ENCODE results near the gene PTPRT. TPM values are rescaled to one million over a fixed set of nuclear protein-coding genes. Genes with fewer than 3 reads are reported as not detected.
A peak's percentile ranks its signal among the peaks of the same experiment; 100 is the strongest.

The PTPRT gene
- total and polyA plus RNA-seq, 2 of the 13 experiments (the other 11 are each of a cell fraction or from before 2014, with no cell fraction given) = under 0.01 to 0.09 TPM

DNA sequence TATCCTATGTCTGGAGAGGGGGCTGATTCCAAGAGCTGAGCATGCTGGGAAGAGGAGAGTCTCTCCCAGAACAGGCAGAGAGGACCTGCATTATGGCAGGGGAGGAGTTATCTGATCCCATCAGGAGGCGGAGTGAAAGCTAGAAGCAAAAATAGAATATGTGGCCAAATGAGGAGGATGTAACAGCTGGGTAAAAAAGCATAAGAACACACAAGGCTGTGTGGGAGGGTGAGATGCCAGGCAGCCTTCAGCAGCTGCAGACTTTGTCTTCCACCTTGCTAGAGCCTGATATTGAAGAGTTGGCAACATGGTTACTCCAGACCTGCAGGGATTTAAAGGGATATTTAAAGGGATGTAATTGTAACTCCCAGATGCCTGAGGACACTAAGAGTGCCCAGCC lies 167.1 kb downstream of the PTPRT start:
- Histone ChIP-seq H3K9ac (ENCODE audit: insufficient read depth, low read depth, low read length) (no peak overlapping the region), H3K36me3 (replicated peaks in 1 of 2; ENCODE audit: control insufficient read depth in 1 of 2, insufficient read depth in 2 of 2, low read length in 2 of 2) (no peaks in the 10 kb centered on the region), H3K79me2 (ENCODE audit: insufficient read depth, low read length) (no peaks in the 10 kb centered on the region), H3K4me1 (ENCODE audit: insufficient read depth, low read length) (no peaks in the 10 kb centered on the region), H4K20me1 (ENCODE audit: insufficient read depth, low read length) (no peaks in the 10 kb centered on the region), H3K9me3 (ENCODE audit: low read length) (no peaks in the 10 kb centered on the region), H3K27ac (ENCODE audit: extremely low read length, insufficient read depth, low read length) (no peak overlapping the region), H3K4me3 (replicated peaks in 1 of 3; ENCODE audit: insufficient read depth in 1 of 3, low read depth in 2 of 3, low read length in 3 of 3) (no peak overlapping the region), H3K4me2 (ENCODE audit: low read depth, low read length) (no peak overlapping the region), H3K27me3 (ENCODE audit: control insufficient read depth in 1 of 2, insufficient read depth in 2 of 2, low read length in 2 of 2) (no peaks in the 10 kb centered on the region), H2AFZ (ENCODE audit: low read length) (no peak overlapping the region)
- DNase-seq (ENCODE audit: low spot score) (no peak), ATAC-seq (no peak), FAIRE-seq (no peak)
- CTCF ChIA-PET (ENCODE audit: low intra/inter-chr PET ratio, low total read pairs) = no interaction called here
- 18% methylated on average over 1 of the region's 1 CpG for WGBS (ENCODE audit: low lambda C conversion rate)
- TF ChIP-seq SAP130 (CRISPR knock-in tag; IDR thresholded peaks at IDR 0.05; ENCODE audit: low read depth) = no peak
- TF ChIP-seq MAZ (IDR thresholded peaks at IDR 0.05; ENCODE audit: borderline replicate concordance, low read depth, low read length) = 0 out of 2 replicates have a peak, but pooled peaks have one; percentile 17
- TF ChIP-seq MAZ (CRISPR knock-in tag; IDR thresholded peaks at IDR 0.05; ENCODE audit: low read depth) = no peak
- TF ChIP-seq ARNTL (CRISPR knock-in tag; IDR thresholded peaks at IDR 0.05) = no peak
- TF ChIP-seq, protein P1, sequence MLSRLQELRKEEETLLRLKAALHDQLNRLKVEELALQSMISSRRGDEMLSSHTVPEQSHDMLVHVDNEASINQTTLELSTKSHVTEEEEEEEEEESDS (CRISPR knock-in tag; IDR thresholded peaks at IDR 0.05; ENCODE audit: borderline replicate concordance) = no peak
- no peak for TF ChIP-seq ZNF776 (CRISPR knock-in tag; IDR thresholded peaks at IDR 0.05)
- in situ Hi-C loops (cut with HindIII; ENCODE audit: extremely low pct_ligation_motif_present, low pct_unique_long_range_greater_than_20kb) = no loop called here
- POLR2A ChIA-PET = no interaction called here
- intact Hi-C loops (cut with micrococcal nuclease; ENCODE audit: unreplicated experiment) = no loop called here
- BruUV-seq (replicated peaks) = no TSS peak

DNA sequence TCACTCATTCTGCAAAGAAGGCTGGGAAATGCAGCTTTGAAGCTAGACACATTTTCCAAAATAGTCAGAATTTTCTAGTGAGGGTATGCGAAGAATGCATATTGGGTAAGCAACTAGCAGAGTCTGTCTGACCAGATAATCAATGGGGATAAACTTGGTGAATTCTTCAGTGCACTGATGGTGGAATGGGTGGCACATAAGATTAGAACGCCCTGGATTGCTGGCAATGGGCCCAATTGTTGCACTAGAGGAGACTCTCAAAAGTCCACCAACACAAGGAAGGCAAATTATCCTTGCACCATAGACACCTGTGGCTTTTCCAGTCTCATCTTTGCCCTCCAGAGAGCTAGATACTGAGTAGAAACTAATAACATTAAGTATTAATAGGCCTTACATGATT lies 167.6 kb downstream of the PTPRT start:
- WGBS (ENCODE audit: low lambda C conversion rate) = 7% methylated on average over 2 of the region's 2 CpGs
- Histone ChIP-seq H3K4me3 (replicated peaks in 1 of 3; ENCODE audit: insufficient read depth in 1 of 3, low read depth in 2 of 3, low read length in 3 of 3) (no peak overlapping the region), H3K4me1 (ENCODE audit: insufficient read depth, low read length) (no peaks in the 10 kb centered on the region), H3K4me2 (ENCODE audit: low read depth, low read length) (no peak overlapping the region), H3K9me3 (ENCODE audit: low read length) (no peaks in the 10 kb centered on the region), H4K20me1 (ENCODE audit: insufficient read depth, low read length) (no peaks in the 10 kb centered on the region), H3K36me3 (replicated peaks in 1 of 2; ENCODE audit: control insufficient read depth in 1 of 2, insufficient read depth in 2 of 2, low read length in 2 of 2) (no peaks in the 10 kb centered on the region), H2AFZ (ENCODE audit: low read length) (no peak overlapping the region), H3K79me2 (ENCODE audit: insufficient read depth, low read length) (no peaks in the 10 kb centered on the region), H3K27me3 (ENCODE audit: control insufficient read depth in 1 of 2, insufficient read depth in 2 of 2, low read length in 2 of 2) (no peaks in the 10 kb centered on the region), H3K9ac (ENCODE audit: insufficient read depth, low read depth, low read length) (no peak overlapping the region), H3K27ac (ENCODE audit: extremely low read length, insufficient read depth, low read length) (no peak overlapping the region)
- ChIA-PET POLR2A (no interaction called here), CTCF (ENCODE audit: low intra/inter-chr PET ratio, low total read pairs) (no interaction called here)
- FAIRE-seq (no peak), DNase-seq (ENCODE audit: low spot score) (no peak), ATAC-seq (no peak)
- intact Hi-C loops (cut with micrococcal nuclease; ENCODE audit: unreplicated experiment) (no loop called here), in situ Hi-C loops (cut with HindIII; ENCODE audit: extremely low pct_ligation_motif_present, low pct_unique_long_range_greater_than_20kb) (no loop called here)
- no TSS peak for BruUV-seq (replicated peaks)
- TF ChIP-seq, protein P2, sequence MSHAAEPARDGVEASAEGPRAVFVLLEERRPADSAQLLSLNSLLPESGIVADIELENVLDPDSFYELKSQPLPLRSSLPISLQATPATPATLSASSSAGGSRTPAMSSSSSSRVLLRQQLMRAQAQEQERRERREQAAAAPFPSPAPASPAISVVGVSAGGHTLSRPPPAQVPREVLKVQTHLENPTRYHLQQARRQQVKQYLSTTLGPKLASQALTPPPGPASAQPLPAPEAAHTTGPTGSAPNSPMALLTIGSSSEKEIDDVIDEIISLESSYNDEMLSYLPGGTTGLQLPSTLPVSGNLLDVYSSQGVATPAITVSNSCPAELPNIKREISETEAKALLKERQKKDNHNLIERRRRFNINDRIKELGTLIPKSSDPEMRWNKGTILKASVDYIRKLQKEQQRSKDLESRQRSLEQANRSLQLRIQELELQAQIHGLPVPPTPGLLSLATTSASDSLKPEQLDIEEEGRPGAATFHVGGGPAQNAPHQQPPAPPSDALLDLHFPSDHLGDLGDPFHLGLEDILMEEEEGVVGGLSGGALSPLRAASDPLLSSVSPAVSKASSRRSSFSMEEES (CRISPR knock-in tag; IDR thresholded peaks at IDR 0.05) = no peak
- TF ChIP-seq CEBPB (IDR thresholded peaks at IDR 0.05; ENCODE audit: borderline replicate concordance, low read depth, low read length) = no peak
- no peak for TF ChIP-seq NR2F2 (IDR thresholded peaks at IDR 0.05; ENCODE audit: borderline replicate concordance, low read depth)
